Stimulated activated CD8-positive, alpha-beta memory T cell treated with anti-CD3 and anti-CD28 coated beads, Interleukin-15, amount 100 ng/mL, for 24 hours (primary cell): ENCODE data around the gene WWP2.

Experiments
- DNase-seq: peaks from one replicate; pipeline ENCODE4 v3.0.0-alpha.2; 2020; ENCODE audit warnings: low read depth

WWP2 gene

DNA sequence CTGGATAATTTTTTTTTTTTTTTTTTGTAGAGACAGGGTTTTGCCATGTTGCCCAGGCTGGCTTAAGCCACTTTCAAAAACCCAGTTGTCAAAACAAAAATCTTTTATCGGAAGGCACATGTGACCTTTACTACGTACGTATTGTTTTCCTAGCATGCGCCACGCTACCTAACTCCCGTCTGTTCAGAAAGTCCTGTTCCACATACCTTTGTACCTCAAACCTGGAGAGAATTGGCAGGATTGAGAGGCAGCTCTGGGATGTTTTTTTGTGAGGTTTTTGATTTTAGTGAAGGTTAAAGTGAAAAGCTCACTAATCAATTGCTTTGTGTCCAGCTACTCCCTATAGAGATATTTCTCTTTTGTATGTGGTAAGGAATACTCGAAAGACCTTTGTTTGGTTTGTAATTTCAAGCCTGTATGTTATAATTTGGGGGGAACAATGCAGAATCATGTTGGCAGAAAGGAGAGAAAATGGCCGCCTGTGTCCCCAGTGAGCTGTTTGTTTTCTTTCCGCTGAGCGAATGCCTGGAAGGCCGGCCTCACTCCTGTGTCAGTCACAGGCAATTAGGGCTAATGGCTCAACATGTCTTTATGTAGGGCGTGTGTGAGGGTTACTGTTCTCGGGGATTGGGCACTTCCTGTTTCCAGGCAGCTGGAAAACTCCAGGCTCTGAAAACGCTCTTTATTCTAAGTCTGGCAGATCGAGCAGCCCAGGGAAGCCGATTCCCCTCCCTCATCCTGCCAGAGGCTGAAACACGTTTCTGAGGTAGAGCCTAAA is 128.2 kb downstream of the WWP2 start:
- DNase-seq, result no peak

- DNase-seq, result no peak
Measured at GRCh38 chr16:69890892-69891282, 128.8 kb downstream of the WWP2 start.

DNA sequence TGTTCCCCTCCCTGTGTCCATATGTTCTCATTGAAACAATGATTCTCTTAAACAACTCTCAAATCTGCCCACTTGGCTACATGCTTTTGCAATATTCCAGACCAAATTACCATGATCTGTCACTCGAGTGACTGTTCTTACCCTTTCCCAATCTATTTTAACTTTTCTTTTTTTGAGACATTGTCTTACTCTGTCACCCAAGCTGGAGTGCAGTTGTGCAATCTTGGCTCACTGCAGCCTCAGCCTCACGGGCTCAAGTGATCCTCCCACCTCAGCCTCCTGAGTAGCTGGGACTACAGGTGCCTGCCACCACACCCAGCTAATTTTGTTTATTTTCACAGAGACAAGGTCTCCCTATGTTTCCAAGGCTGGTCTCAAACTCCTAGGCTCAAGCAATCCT is 130.2 kb downstream of the WWP2 start:
- no peak for DNase-seq

GRCh38 chr16:69893106-69893505 is 131.0 kb downstream of the WWP2 start:
- no peak for DNase-seq

- DNase-seq, result no peak
Measured at GRCh38 chr16:69894676-69895075, 132.5 kb downstream of the WWP2 start.

DNA sequence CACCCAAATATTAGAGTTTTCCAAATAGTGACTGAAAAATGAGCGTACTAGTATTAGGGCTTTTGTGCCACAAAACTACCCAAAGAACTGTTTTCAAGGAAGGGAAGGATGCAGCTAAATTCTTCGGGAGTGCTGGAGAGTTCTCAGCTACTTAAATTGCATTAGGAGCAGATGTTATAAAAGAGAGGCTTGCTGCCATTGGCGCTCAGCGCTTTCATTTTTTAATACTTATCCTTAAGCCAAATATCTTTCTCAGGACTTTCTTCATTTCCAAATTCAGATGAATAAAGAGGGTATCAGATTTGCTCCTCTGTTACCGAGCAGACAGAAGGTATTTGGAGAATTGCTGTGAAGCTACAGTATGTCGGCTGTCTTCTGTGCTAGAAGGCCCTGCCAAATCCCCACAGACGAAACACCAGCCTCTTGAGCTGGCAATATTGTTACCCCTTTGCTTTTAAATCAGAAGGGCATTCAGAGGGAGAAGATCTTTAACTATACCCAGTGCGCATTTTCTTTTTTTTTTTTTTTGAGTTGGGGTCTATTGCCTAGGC is 141.8 kb downstream of the WWP2 start:
- no peak for DNase-seq

DNA sequence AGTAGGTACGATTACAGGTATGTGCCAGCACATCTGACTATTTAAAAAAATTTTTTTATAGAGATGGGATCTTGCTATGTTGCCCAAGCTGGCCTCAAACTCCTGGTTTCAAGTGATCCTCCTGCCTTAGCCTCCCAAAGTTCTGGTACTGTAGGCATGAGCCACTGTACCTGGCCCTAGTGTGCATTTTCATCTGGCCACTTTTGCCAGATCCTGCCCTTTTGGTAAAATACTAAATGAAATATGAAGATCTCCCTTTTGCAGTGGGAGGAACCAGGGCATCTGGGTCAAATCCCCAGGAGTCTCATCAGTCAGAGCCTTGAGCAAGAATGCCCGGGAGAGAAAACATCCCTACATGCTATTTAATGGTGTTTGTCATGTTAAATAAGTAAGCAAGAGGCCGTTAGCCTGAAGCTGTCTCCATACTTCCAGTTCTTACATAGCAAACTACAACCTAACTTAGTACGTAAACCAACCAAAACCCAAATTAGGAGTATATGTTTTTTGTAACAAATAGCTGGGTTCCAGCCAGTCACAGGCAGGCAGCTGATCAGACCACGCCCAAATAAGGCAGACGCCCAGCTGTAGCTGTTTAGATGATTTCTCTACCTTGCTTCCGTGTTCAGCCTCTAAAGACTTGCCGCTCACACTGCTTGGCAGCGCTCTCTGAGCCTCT is 142.5 kb downstream of the WWP2 start:
- no peak for DNase-seq

GRCh38 chr16:69905171-69905555 is 143.0 kb downstream of the WWP2 start:
- no peak for DNase-seq

DNA sequence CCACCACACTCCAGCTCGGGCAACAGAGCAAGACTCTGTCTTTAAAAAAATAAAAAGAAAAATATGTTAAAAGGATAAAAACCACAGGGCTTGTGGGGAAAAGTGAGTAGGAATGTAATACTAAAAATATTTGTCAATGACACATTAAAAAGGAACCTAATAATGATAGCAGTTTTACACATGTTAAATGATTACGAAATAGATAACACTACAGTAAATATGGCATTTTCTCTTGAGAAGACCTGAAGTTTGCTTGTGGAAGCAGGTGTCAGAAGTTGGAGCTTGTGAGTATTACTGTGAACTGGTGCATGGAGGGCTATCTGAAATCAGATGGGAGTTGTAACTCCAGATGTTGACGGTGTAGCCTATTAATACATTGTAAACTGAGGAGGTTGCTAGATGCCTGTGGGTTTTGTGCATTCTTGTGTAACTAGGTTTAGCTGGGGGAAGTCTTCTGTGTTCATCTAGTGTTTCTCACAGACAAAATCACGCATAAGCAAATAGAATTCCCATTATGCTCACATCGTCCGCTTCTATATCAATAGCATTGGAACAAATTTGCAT is 144.8 kb downstream of the WWP2 start:
- DNase-seq, result no peak

DNA sequence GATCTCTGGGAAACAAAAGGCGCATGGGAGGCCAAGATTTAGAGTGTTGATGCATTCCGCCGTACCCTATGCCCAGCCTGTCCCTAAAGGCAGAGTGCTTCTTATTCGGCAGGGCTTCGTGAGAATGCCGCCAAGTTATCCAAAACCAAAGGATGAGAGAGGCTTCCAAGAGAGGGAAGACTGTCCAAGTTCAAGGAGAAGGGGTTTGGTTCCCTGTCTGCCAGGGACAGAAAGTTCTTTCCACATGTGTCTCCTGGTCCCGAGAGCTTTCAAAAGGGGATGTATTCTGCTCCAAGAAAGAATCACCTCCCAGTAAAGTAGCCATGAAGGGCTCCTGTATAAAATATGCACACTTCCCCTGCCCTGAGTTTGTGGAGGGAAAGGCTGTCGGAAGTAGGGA is 146.9 kb downstream of the WWP2 start:
- DNase-seq, result no peak

GRCh38 chr16:69909760-69910159 is 147.6 kb downstream of the WWP2 start:
- DNase-seq, result no peak

GRCh38 chr16:69910964-69911363 is 148.8 kb downstream of the WWP2 start:
- DNase-seq, result no peak

- DNase-seq, result no peak
Measured at GRCh38 chr16:69916462-69916861, 154.3 kb downstream of the WWP2 start.

- no peak for DNase-seq
Measured at GRCh38 chr16:69917311-69917710, 155.2 kb downstream of the WWP2 start.

DNA sequence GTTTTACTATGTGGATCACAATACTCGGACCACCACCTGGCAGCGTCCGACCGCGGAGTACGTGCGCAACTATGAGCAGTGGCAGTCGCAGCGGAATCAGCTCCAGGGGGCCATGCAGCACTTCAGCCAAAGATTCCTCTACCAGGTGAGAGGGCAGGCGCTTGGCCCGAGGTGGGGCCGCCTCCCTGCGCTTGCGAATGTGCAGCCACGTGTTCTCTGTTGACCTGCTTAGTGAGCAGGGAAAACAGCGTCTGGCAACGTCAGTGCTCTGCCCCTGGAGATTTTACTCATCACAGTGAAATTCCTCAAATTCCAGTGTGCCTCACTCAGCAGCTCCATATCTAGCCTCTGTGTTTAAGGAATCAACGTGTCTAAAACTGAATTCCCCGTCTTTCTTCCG is 155.6 kb downstream of the WWP2 start:
- no peak for DNase-seq

DNA sequence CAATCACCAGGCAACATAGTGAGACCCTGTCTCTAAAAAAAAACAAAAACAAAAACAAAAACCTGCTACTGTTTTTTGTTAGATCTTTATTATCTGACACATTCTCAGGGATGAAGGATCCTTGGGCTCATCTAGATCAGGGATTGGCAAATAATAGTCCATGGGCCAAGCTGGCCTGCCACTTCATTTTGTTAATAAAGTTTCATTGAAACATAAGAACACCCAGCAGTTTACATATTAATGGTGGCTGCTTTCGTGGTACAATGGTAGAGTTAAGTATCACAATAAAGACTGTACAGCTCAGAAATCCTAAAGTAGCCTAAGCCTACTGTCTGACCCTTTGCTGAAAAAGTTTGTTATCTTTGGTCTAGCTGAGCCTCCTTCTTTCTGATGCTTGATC is 156.1 kb downstream of the WWP2 start:
- no peak for DNase-seq

DNA sequence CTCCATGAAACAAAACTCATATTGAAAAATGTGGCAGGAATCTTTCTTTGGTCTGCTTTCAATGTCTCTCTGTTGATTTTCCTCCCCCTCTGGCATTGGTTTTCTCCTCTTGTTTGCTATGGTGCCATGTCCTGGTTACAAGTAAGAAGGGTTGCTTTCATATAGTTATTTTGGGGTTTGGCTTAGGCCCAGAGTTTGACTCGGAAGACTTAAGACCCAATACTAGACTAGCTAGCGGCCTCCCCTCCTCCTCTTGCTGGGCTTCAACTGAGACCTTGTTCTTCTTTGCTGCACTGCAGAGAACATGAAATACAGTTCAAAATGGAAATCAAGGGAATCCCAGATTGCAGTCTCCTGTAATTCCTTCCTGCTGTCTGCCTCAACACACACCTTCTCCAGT is 159.0 kb downstream of the WWP2 start:
- DNase-seq, result no peak

- DNase-seq, result no peak
Measured at GRCh38 chr16:69922200-69922599, 160.1 kb downstream of the WWP2 start.

DNA sequence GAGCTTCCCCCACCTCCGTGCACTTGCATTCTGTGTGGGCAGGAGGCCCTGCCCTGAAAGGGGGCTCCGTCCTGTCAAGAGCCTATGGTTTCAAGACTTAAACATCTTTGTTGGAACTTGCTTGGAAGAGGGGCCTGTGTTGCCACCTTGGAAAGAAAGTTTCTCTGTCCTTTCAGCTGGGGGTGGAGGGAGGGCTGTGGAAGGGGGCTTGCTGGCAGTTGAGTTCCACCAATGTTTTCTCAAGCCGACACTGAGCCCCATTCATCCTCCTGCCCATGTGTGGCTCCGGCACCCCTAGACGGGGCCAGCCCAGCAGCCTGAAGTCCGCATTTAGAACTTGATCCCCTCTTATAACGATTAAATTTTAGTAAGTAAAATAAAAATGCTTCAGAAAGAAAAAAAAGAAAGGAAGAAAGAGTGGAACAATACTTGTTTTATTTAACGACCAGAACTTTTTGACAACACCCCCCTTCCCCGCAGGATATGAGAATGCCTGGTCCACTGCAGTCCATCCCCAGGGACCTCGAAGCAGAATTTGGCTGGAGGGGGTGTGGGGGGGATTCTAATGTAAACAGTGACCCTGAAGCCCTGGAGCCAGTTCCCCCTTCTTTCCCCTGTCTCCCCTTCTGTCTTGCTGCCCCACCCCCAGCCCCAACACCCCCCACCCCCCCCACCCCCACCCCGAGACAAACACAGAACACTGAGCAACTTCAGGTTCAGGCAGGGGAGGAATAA is 162.1 kb downstream of the WWP2 start:
- no peak for DNase-seq

- DNase-seq, result no peak
Measured at GRCh38 chr16:69924777-69925191, 162.7 kb downstream of the WWP2 start.

- no peak for DNase-seq
Measured at GRCh38 chr16:69925311-69925710, 163.2 kb downstream of the WWP2 start.

DNA sequence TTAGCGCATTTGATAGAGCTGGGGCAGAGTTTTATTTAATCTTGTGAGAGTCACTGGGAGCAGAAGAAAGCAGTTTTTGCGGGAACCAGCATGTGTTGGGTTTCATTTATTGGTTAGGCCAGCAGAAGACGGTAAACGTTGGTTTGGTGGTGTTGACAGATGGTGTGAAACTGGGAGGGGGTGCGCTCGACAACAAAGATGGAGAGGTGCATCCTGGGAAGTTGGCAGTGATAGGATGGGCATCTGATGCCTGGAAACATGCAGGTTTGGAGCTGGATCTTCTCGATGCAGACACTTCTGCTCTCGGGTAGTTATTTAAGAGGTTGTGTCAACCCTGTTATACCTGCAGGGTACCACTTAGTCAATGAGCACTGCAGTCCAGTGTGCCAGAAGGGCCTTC is 164.1 kb downstream of the WWP2 start:
- no peak for DNase-seq
